ENCODE data around the gene ESR2. TPM values are rescaled to one million over a fixed set of nuclear protein-coding genes. Genes with fewer than 3 reads are reported as not detected.
"Not testable (repeated sequence)": the region's sequence is repeated elsewhere in the genome, so short reads cannot be mapped to it uniquely, and the experiment has no call there.

The ESR2 gene
- total RNA-seq, 1 donor from 2014 or later: 0.25 TPM

DNA sequence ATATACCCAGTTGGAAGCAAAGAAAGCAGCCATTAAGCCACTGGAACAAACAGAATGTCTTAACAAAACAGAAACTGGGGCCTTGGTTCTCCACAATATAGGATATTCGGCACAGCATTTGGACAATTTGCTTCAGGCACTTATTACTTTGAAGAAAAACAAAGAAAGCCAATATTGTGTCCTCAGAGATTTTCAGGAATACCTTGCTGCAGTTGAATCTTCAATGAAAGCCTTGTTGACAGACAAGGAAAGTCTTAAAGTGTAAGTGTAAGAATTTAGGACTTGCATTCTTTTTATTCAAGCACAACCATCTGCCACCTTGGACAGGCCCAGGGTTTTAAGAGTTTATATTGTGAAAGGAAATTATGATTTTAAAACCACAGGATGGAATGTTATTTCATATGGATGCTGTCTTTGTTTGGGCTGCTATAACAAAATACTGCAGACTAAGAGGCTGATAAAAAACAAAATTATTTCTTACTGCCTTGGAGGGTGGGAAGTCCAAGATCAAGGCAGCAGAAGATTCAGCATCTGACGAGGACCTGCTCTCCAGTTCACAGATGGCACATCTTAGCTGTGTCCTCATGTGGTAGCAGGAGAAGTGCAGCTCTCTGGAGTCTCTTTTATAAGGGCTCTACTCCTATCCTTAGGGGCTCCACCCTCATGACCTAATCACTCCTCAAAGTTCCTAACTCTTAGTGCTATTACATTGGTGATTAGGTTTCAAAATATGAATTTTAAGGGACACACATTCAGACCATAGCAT is 244.4 kb downstream of the ESR2 start:
- intact Hi-C loops (cut with micrococcal nuclease): no loop called here

GRCh38 chr14:64045091-64045490 is 249.1 kb downstream of the ESR2 start:
- intact Hi-C loops (cut with micrococcal nuclease): no loop called here

GRCh38 chr14:64043296-64043695 is 250.9 kb downstream of the ESR2 start:
- intact Hi-C loops (cut with micrococcal nuclease): not testable (repeated sequence)

DNA sequence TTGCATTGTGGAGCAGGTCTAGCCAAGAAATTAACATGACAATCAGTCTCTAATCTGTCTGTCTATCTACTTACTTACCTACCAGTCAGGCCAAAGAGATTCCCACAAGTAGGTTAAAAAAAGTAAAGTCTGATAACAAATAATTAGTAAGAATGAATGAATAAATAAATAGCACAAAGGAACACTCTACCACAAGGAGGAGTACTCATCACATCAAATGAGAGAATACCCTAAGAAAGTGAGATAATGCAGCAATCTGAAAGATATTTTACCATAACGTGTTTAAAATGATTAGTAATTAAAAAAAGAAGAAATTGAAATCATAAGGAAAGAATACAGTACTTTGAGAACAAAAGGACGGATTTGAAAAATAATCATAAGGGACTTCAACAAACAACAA is 254.1 kb downstream of the ESR2 start:
- intact Hi-C loops (cut with micrococcal nuclease): no loop called here

GRCh38 chr14:64038841-64039542 is 255.2 kb downstream of the ESR2 start:
- intact Hi-C loops (cut with micrococcal nuclease): no loop called here

DNA sequence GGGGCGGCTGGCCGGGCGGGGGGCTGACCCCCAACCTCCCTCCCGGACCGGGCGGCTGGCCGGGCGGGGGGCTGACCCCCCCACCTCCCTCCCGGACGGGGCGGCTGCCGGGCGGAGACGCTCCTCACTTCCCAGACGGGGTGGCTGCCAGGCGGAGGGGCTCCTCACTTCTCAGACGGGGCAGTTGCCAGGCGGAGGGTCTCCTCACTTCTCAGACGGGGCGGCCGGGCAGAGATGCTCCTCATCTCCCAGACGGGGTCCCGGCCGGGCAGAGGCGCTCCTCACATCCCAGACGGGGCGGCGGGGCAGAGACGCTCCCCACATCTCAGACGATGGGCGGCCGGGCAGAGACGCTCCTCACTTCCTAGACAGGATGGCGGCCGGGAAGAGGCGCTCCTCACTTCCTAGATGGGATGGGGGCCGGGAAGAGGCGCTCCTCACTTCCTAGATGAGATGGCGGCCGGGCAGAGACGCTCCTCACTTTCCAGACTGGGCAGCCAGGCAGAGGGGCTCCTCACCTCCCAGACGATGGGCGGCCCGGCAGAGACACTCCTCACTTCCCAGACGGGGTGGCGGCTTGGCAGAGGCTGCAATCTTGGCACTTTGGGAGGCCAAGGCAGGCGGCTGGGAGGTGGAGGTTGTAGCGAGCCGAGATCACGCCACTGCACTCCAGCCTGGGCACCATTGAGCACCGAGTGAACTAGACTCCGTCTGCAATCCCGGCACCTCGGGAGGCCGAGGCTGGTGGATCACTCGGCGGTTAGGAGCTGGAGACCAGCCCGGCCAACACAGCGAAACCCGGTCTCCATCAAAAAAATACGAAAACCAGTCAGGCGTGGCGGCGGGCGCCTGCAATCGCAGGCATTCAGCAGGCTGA is 256.1 kb downstream of the ESR2 start:
- intact Hi-C loops (cut with micrococcal nuclease): not testable (repeated sequence)

DNA sequence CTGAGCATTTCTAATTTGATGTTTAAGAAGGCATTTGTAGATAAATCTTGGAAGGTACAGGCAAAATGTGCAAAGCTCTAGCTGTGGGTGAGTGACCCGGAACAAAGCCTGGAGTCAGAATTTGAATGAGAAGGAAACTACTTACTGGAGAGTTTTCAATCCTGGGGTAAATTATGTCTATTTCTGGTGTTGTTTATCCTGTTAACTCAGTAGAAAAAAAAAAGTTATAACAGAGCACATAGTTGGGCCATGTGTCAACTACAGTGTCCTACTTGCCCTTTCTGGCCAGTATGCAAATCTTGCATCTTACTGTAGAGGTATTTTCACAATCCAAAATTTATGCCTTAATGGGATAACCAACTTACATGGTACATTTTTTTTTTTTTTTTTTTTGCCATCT is 259.0 kb downstream of the ESR2 start:
- intact Hi-C loops (cut with micrococcal nuclease): no loop called here

Other genes starting within 250 kb of the ESR2 start
- gene MTHFD1, start 94.0 kb upstream of the ESR2 start, total RNA-seq: 168 and 172 TPM in 2 replicates
- gene AKAP5, start 171.1 kb upstream of the ESR2 start, total RNA-seq: 1.8 TPM in 2 replicates
- 28.2 and 28.3 TPM in 2 replicates for gene ZBTB25, start 209.5 kb upstream of the ESR2 start, total RNA-seq
- 77.6 and 78.4 TPM in 2 replicates for gene ZBTB1, start 210.4 kb upstream of the ESR2 start, total RNA-seq
- 3.7 and 4.7 TPM in 2 replicates for gene HSPA2, start 246.4 kb upstream of the ESR2 start, total RNA-seq